ENCODE results near the gene GPT2.

DNA sequence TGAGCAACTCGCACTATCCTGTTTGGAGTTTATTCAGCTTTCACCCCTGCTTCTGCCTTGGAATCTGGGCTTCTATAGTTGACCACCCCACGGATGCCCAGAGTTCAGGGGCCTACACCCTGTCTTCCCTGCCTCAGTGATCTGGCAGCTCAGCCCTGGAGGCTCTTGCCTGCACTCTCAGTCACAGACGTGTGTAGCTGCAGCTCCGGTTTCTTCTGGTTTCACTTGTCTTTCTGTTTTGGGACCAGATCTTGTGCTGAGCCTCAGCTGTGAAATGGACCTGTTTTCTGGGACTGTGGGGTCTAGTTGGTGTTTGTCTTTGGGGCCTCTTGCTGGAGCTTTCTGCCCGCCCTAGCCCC, 5.8 kb downstream of the GPT2 start:
- no peak for TF ChIP-seq EZH2 (IDR thresholded peaks at IDR 0.05)
- TF ChIP-seq, protein P1, sequence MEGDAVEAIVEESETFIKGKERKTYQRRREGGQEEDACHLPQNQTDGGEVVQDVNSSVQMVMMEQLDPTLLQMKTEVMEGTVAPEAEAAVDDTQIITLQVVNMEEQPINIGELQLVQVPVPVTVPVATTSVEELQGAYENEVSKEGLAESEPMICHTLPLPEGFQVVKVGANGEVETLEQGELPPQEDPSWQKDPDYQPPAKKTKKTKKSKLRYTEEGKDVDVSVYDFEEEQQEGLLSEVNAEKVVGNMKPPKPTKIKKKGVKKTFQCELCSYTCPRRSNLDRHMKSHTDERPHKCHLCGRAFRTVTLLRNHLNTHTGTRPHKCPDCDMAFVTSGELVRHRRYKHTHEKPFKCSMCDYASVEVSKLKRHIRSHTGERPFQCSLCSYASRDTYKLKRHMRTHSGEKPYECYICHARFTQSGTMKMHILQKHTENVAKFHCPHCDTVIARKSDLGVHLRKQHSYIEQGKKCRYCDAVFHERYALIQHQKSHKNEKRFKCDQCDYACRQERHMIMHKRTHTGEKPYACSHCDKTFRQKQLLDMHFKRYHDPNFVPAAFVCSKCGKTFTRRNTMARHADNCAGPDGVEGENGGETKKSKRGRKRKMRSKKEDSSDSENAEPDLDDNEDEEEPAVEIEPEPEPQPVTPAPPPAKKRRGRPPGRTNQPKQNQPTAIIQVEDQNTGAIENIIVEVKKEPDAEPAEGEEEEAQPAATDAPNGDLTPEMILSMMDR (IDR thresholded peaks at IDR 0.05), result no peak

All from neural progenitor cell (in vitro differentiated cells).